HEK293 (cell line): ENCODE measurements around the gene KIF5B.

Experiments used
- CTCF ChIA-PET: fragments of 350-600 bp; formaldehyde crosslinking; extraction: SDS; loops from one replicate; lab custom pipeline; 2021; ENCODE audit warnings: antibody characterized with exemption; lab: Yijun Ruan, JAX
- POLR2A ChIA-PET: fragments of 300-600 bp; formaldehyde crosslinking; extraction: SDS; loops from one replicate; lab custom pipeline; 2020; ENCODE audit warnings: antibody characterized with exemption, inconsistent platforms; lab: Yijun Ruan, JAX
- H3K27ac ChIP-seq: fragments of 200-500 bp; sonication (Bioruptor generic); 2 replicates; pipeline ENCODE4 v1.5.1; 2014; ENCODE audit warnings: low read depth, low read length, control low read depth, inconsistent platforms; ENCODE audit errors: extremely low read depth
- H3K36me3 ChIP-seq, 2 experiments: fragments of 200-500 bp in 1 of 2; sonication (Bioruptor generic) in 1 of 2; 1 replicate in 1 of 2; 2 replicates in 1 of 2; pipeline ENCODE4 v1.5.1; 2014 to 2017; ENCODE audit warnings: inconsistent platforms in 2 of 2, low read length in 2 of 2; ENCODE audit not compliant: control insufficient read depth in 2 of 2, insufficient read depth in 1 of 2
- H3K4me1 ChIP-seq: fragments of 200-500 bp; sonication (Bioruptor generic); 2 replicates; pipeline ENCODE4 v1.5.1; 2014; ENCODE audit warnings: mild to moderate bottlenecking, low read length, inconsistent platforms; ENCODE audit not compliant: control insufficient read depth, insufficient read depth
- H3K4me3 ChIP-seq: 2 replicates; pipeline ENCODE4 v1.5.1; 2011; ENCODE audit warnings: low read depth, mild to moderate bottlenecking, control low read depth, low read length, moderate library complexity
- H3K9me3 ChIP-seq: fragments of 200-500 bp; sonication (Bioruptor generic); 2 replicates; pipeline ENCODE4 v1.5.1; 2014; ENCODE audit warnings: low read depth, low read length, inconsistent platforms; ENCODE audit not compliant: control insufficient read depth, insufficient read depth
- BCL11A ChIP-seq: fragments of 450-650 bp; formaldehyde crosslinking; IDR thresholded peaks from 2 replicates; pipeline ENCODE4 v1.5.1; 2016; ENCODE audit warnings: low read depth, missing biosample characterization, missing genetic modification characterization
- MYNN ChIP-seq: fragments of 450-650 bp; formaldehyde crosslinking; IDR thresholded peaks from 2 replicates; pipeline ENCODE4 v1.5.1; 2016; ENCODE audit warnings: missing biosample characterization, missing genetic modification characterization, borderline replicate concordance
- RBAK ChIP-seq: fragments of 450-650 bp; formaldehyde crosslinking; IDR thresholded peaks from 2 replicates; pipeline ENCODE4 v1.5.1; 2016; ENCODE audit warnings: missing biosample characterization, missing genetic modification characterization
- YY1 ChIP-seq: fragments of 450-650 bp; formaldehyde crosslinking; IDR thresholded peaks from 2 replicates; pipeline ENCODE4 v1.5.1; 2018; ENCODE audit warnings: missing biosample characterization, missing genetic modification characterization
- ZNF114 ChIP-seq: fragments of 450-650 bp; formaldehyde crosslinking; IDR thresholded peaks from 2 replicates; pipeline ENCODE4 v1.5.0; 2017; ENCODE audit warnings: missing biosample characterization, missing genetic modification characterization
- ZNF19 ChIP-seq: fragments of 450-650 bp; formaldehyde crosslinking; IDR thresholded peaks from 2 replicates; pipeline ENCODE4; 2016; ENCODE audit warnings: missing biosample characterization, missing genetic modification characterization, low read depth
- ZNF354C ChIP-seq: fragments of 450-650 bp; formaldehyde crosslinking; IDR thresholded peaks from 2 replicates; pipeline ENCODE4 v1.5.1; 2016; ENCODE audit warnings: missing biosample characterization, missing genetic modification characterization, low read depth, borderline replicate concordance
- ZNF521 ChIP-seq: fragments of 450-650 bp; formaldehyde crosslinking; IDR thresholded peaks from 2 replicates; pipeline ENCODE4 v1.5.1; 2017; ENCODE audit warnings: missing biosample characterization, mild to moderate bottlenecking, missing genetic modification characterization
- TF ChIP-seq, protein P1 (sequence below): fragments of 450-650 bp; formaldehyde crosslinking; IDR thresholded peaks from 2 replicates; pipeline ENCODE4 v1.5.1; 2016; ENCODE audit warnings: missing biosample characterization, missing genetic modification characterization
- TF ChIP-seq, protein P2 (sequence below): fragments of 450-650 bp; formaldehyde crosslinking; conservative IDR thresholded peaks from 2 replicates; pipeline ENCODE4 v1.5.1; 2016; ENCODE audit warnings: low read depth, missing biosample characterization, missing genetic modification characterization
- TF ChIP-seq, protein P3 (sequence below): IDR thresholded peaks from 2 replicates; pipeline ENCODE4 v1.6.1; 2011; ENCODE audit warnings: mild to moderate bottlenecking, low read depth, low read length, borderline replicate concordance
- TF ChIP-seq, protein P4 (sequence below): fragments of 450-650 bp; formaldehyde crosslinking; IDR thresholded peaks from 2 replicates; pipeline ENCODE4 v1.5.1; 2016; ENCODE audit warnings: missing biosample characterization, missing genetic modification characterization
- TF ChIP-seq, protein P5 (sequence below): fragments of 450-650 bp; formaldehyde crosslinking; IDR thresholded peaks from 2 replicates; pipeline ENCODE4 v1.5.1; 2016; ENCODE audit warnings: missing biosample characterization, missing genetic modification characterization

The KIF5B gene

DNA sequence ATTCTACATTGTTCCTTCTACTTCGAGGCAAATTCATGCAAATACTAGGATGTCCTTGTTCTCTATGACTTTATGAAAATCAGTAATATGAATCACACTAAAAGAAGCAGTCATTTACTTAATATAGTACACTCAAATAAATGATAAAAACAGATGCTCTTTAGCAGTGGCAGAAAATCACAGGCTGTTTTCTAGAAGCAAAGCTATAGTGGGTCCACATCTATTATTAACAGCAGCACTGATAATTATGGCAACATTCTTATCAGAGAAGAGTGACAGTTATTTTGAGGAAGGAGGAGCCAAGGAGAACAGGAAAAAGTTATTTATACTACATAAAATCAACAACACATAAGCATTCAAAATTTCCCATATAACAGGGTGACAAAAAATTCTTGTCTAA, 16.5 kb downstream of the KIF5B start:
- Histone ChIP-seq H3K36me3 (peaks cover 45 to 79% of the 10 kb centered on the region in 2 experiments), H3K4me3 (no peak overlapping the region), H3K9me3 (no peaks in the 10 kb centered on the region), H3K4me1 (no peaks in the 10 kb centered on the region), H3K27ac (no peak overlapping the region)
- CTCF ChIA-PET: no interaction called here
- POLR2A ChIA-PET: no interaction called here
- TF ChIP-seq RBAK (tag by site-specific recombination): no peak
- TF ChIP-seq, protein P1, sequence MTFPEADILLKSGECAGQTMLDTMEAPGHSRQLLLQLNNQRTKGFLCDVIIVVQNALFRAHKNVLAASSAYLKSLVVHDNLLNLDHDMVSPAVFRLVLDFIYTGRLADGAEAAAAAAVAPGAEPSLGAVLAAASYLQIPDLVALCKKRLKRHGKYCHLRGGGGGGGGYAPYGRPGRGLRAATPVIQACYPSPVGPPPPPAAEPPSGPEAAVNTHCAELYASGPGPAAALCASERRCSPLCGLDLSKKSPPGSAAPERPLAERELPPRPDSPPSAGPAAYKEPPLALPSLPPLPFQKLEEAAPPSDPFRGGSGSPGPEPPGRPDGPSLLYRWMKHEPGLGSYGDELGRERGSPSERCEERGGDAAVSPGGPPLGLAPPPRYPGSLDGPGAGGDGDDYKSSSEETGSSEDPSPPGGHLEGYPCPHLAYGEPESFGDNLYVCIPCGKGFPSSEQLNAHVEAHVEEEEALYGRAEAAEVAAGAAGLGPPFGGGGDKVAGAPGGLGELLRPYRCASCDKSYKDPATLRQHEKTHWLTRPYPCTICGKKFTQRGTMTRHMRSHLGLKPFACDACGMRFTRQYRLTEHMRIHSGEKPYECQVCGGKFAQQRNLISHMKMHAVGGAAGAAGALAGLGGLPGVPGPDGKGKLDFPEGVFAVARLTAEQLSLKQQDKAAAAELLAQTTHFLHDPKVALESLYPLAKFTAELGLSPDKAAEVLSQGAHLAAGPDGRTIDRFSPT (tag by site-specific recombination): no peak
- TF ChIP-seq, protein P2, sequence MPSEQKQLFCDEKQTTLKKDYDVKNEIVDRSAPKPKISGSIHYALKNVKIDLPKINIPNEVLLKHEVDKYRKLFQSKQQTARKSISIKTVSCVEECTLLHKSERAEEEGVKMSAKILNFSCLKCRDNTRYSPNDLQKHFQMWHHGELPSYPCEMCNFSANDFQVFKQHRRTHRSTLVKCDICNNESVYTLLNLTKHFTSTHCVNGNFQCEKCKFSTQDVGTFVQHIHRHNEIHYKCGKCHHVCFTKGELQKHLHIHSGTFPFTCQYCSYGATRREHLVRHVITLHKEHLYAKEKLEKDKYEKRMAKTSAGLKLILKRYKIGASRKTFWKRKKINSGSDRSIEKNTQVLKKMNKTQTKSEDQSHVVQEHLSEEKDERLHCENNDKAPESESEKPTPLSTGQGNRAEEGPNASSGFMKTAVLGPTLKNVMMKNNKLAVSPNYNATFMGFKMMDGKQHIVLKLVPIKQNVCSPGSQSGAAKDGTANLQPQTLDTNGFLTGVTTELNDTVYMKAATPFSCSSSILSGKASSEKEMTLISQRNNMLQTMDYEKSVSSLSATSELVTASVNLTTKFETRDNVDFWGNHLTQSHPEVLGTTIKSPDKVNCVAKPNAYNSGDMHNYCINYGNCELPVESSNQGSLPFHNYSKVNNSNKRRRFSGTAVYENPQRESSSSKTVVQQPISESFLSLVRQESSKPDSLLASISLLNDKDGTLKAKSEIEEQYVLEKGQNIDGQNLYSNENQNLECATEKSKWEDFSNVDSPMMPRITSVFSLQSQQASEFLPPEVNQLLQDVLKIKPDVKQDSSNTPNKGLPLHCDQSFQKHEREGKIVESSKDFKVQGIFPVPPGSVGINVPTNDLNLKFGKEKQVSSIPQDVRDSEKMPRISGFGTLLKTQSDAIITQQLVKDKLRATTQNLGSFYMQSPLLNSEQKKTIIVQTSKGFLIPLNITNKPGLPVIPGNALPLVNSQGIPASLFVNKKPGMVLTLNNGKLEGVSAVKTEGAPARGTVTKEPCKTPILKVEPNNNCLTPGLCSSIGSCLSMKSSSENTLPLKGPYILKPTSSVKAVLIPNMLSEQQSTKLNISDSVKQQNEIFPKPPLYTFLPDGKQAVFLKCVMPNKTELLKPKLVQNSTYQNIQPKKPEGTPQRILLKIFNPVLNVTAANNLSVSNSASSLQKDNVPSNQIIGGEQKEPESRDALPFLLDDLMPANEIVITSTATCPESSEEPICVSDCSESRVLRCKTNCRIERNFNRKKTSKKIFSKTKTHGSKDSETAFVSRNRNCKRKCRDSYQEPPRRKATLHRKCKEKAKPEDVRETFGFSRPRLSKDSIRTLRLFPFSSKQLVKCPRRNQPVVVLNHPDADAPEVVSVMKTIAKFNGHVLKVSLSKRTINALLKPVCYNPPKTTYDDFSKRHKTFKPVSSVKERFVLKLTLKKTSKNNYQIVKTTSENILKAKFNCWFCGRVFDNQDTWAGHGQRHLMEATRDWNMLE (tag by site-specific recombination): no peak
- TF ChIP-seq MYNN (tag by site-specific recombination): no peak
- no peak for TF ChIP-seq ZNF114 (tag by site-specific recombination)
- TF ChIP-seq YY1: no peak
- TF ChIP-seq, protein P3, sequence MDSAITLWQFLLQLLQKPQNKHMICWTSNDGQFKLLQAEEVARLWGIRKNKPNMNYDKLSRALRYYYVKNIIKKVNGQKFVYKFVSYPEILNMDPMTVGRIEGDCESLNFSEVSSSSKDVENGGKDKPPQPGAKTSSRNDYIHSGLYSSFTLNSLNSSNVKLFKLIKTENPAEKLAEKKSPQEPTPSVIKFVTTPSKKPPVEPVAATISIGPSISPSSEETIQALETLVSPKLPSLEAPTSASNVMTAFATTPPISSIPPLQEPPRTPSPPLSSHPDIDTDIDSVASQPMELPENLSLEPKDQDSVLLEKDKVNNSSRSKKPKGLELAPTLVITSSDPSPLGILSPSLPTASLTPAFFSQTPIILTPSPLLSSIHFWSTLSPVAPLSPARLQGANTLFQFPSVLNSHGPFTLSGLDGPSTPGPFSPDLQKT: no peak
- TF ChIP-seq, protein P4, sequence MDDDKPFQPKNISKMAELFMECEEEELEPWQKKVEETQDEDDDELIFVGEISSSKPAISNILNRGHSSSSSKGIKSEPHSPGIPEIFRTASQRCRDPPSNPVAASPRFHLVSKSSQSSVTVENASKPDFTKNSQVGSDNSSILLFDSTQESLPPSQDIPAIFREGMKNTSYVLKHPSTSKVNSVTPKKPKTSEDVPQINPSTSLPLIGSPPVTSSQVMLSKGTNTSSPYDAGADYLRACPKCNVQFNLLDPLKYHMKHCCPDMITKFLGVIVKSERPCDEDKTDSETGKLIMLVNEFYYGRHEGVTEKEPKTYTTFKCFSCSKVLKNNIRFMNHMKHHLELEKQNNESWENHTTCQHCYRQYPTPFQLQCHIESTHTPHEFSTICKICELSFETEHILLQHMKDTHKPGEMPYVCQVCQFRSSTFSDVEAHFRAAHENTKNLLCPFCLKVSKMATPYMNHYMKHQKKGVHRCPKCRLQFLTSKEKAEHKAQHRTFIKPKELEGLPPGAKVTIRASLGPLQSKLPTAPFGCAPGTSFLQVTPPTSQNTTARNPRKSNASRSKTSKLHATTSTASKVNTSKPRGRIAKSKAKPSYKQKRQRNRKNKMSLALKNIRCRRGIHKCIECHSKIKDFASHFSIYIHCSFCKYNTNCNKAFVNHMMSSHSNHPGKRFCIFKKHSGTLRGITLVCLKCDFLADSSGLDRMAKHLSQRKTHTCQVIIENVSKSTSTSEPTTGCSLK (tag by site-specific recombination): no peak
- no peak for TF ChIP-seq BCL11A (tag by site-specific recombination)
- TF ChIP-seq ZNF19 (tag by site-specific recombination): no peak

DNA sequence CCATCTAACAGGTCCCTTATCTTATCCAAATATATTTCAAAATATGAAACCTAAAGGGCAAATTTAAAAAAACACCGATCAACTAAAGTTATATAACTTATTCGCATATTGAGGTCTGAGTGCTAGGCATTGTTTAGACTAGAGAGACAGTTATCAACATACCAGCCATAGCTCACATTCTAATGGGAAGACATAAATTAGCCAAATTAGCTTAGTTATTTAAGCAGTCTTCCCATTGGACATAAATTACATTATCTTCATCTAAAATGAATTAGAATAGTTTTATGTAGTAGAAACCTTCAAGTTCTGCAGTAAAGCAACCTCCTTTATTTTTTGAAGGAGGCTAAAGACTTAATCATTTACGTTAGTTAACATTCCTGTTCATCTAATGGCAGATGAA, 17.4 kb downstream of the KIF5B start:
- CTCF ChIA-PET: interaction anchor here (0.7 kb wide), 1 partner anchor 128 kb away, joined by 3 read pairs; no protein-coding TSS in a partner anchor
- no peaks in the 10 kb centered on the region for H3K9me3 ChIP-seq
- no peaks in the 10 kb centered on the region for H3K4me1 ChIP-seq
- POLR2A ChIA-PET: no interaction called here
- H3K27ac ChIP-seq: no peak overlapping the region
- TF ChIP-seq, protein P5, sequence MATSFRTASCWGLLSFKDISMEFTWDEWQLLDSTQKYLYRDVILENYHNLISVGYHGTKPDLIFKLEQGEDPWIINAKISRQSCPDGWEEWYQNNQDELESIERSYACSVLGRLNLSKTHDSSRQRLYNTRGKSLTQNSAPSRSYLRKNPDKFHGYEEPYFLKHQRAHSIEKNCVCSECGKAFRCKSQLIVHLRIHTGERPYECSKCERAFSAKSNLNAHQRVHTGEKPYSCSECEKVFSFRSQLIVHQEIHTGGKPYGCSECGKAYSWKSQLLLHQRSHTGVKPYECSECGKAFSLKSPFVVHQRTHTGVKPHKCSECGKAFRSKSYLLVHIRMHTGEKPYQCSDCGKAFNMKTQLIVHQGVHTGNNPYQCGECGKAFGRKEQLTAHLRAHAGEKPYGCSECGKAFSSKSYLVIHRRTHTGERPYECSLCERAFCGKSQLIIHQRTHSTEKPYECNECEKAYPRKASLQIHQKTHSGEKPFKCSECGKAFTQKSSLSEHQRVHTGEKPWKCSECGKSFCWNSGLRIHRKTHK (tag by site-specific recombination): peak; percentile 12; the same call in 1 of the 2 replicates
- TF ChIP-seq ZNF521 (tag by site-specific recombination) (no peak), ZNF354C (tag by site-specific recombination) (no peak)
- TF ChIP-seq, all 188 proteins: peak for 1
- no peak overlapping the region for H3K4me3 ChIP-seq
- peaks cover 50 to 79% of the 10 kb centered on the region in 2 experiments for H3K36me3 ChIP-seq
